Germinal center (tissue), 1 donor: ENCODE results near the gene DAPK2.
"Not testable (repeated sequence)": the region's sequence is repeated elsewhere in the genome, so short reads cannot be mapped to it uniquely, and the experiment has no call there.

Experiments
- DNase-seq: peaks from one replicate; pipeline ENCODE4 v3.0.0; 2012; ENCODE audit warnings: mixed read lengths, low spot score

The DAPK2 gene

DNA sequence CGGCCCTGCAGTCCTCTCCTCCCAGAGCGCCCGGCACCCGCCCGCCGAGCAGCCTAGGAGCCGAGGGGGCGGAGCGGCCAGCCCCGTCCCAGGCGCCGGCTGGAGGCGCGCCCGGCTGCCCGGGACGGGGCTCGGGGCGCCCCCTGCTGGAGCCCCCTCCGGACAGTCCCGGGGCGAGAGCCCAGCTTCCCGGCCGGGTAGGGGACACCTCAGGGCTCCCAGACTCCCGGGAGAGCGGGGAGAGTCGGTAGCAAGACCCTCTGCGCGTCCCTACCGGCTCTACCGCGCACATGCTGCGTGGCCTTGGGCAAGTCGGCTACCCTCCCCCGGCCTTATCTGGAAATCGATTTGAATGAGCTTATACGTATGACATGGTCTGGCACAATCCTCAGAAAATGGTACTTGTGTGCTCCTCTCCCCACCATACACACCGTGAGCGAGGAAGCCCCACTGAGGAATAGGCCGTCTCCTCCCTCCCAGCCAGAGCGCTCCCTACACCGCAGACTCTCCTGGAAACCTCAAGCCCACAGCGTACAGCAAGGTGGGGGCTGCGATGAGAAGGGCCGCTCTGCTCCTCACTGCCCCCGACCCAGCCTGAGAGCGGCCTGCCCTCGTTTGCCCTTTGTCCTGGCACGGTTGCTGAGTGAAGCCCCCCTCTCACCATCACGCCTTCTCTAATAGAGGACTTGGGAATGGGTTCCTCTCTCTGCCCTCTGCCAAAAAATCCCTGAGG is at the start of gene DAPK2:
Gene DAPK2 (minus strand): TSS at position 65 of the 733 bp plus-strand sequence. CDS start 6,224 bp downstream, outside the sequence.
- DNase-seq, result peak; percentile 88

DNA sequence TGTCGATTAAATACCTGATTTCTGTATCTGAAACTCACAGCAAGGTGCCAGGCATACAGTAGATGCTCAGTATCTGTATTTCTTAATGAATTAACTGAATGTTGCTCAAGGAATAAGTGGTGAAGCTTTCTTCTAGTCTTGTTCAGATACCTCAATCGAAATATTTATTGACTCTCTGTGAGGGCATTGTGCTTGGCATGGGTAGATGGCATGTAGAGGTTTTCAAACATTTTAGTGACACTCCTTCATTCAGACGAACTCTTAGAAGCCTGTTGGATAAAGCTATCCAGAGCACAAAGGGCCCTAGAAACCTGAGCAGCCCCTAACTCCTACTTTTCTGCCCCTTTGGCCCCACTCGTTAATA is 49.1 kb upstream of the DAPK2 start:
- DNase-seq, result no peak

DNA sequence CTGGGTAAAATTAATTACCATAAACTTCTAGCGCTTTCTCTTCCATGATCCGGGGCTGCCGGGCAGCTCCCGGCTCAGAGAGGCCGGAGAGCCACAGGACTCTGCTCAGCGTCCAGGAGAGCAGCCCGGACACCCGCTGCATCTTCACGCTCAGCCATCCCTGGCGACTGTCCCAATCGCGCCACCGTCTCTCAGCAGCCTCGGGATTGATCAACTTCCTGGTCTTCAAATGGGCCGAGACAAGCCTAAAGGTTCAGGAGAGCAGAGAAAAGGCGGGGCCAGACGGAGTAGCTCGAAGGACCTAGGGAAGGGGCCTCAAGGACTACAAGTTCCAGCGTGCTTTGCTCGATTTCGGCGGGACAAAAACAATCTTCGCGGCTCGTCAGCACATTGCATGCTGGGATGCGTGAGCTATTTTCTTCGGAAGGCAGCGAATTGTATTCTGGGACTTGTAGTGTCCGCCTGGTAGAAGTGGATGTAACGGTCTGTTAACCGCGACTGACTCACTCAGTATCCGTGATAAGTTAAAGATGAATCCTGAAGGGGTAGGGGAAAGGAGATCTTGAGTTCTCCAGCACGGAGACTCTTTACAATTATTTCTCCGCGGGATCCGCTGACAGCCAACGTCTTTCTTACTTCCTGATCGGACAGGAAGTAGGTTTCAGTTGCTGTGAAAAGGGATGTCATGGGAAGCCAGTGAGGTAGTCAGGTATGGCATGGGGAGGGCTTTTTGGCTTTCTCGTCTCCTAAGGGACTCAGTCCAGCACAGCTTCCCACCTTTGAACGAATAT is 47.5 kb upstream of the DAPK2 start, which contains the start of gene CIAO2A:
Gene CIAO2A (minus strand): TSS at position 212 of the 791 bp plus-strand sequence. CDS start 70 bp downstream, at position 142.
- peak; percentile 88 for DNase-seq

DNA sequence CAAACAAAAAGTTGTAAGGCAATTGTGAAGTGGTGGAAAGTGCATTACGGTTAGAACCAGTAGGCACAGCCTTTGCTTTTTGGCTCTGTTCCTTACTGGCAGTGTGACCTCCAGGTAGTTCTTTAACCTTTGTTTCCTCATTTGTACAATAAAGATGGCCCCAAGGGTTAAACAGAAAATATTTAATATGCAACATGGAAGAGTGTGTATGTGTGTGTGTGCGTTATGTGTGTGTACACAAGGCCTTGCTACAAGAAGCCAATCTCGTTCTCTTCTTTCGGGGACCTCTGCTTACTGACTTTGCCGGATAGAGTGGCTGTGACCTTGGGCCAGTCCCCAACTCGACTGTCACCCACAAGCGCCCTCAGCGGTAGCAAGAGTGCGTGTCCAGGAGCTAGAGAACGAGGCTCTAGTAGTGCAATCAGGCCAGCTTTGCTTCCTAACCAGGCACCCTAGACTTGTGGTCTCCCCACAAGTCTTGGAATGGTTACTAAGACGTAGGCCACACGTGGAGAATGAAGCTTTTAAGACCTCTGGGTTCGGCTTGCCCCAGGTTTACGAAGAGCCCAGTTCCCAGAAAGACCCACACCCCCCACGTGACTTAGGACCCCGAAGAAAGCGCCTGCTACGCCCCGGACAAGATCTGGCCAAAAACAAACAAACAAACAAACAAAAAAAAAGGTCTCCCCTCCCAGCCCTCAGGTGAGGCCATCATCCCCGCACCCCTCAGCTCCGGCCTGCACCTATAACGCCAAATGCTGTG is 46.8 kb upstream of the DAPK2 start:
- peak; percentile 45 for DNase-seq

DNA sequence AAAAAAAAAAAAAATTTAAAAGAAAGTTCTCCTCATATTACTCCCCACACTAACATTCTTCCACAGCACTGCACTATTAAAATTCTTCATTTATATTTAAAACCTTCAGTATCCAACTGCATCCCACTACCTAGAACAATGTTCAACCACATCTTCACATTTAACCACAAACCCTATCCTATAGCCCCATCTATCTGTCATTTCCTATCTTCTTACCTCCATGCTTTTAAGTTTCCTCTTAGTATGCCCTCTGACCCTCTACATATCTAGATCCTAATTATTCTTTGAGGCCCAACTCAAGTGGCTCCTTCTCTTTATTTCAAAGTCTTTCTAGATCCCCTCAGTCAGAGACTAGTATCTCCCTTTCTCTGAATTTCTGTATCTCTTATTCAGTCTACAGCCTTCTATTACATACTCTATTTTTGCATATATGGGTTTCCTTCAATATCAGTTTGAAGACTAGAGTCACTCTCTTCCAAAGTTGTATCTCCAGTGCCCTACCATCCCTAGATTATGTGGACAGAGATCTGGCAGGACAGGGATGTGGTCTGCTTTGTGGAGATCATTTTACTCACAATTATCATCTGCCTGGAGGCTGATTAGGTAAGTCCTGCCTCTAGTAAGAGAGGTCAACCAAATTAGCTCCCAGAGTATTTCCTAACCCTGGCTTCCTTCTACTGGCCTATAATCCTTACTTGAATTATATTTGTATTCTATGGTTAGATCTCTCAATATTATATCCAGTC is 46.0 kb upstream of the DAPK2 start:
- DNase-seq, result no peak

DNA sequence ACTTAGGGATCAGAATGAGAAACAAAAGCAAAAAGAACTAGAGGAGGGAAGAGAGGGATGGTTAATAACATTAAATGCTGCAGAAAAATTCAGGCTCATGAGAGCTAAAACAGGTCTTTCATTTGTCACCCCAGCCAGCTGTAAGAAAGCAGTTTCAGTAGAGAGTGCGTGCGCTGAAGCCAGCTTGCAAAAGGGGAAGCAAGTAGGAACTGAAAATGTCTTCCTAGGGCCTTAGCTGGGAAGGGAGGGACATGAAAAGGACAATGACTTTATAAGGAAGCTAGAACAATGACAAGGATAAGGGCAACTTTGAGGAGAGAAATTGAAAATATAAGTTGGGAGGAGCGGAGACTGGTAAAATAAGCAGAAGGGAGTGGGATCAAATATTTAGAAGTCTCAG is 44.2 kb upstream of the DAPK2 start:
- DNase-seq, result peak; percentile 25

DNA sequence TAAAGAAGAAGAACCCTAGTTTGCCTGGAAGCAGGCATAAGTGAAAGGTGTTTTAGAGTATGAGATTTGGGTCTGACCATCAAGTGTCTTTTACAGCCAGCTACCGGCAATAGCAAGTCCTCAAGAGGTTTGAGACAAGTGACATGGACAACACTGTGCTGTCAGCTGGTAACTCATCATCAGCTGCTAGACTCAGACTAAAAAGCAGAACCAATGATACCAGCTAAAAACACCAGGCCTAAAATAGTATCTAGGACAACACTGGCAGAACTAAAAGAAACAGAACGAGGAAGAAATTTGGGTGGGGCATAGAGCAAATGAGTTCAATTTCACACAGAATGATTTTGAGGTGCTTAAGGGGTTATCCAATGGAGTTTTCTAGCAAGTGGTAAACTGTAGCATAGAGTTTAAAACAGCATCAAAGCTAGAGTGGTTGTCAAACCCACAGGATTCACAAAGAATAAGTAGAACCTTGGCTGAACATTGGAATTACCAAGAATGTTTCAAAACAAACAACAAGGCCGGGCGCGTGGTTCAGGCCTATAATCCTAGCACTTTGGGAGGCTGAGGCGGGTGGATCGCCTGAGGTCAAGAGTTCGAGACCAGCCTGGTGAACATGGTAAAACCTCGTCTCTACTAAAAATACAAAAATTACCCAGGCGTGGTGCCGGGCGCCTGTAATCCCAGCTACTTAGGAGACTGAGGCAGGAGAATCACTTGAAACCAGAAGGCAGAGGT is 43.4 kb upstream of the DAPK2 start:
- DNase-seq, result peak; percentile 83

DNA sequence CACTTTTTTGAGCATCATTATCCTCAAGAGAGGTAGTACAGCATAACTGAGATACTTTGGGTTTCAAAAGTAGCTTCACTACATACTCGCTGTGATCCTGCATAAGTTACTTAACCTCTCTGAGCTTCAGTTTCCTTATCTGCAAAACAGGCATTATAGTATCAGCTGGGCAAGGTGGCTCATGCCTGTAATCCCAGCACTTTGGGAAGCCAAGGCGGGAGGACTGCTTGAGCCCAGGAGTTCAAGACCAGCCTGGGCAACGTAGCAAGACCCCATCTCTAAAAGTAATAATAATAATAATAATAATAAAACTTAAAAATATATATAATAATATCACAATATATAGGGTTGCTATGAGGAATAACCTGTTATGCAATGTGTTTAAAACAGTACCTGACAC is 36.5 kb upstream of the DAPK2 start:
- DNase-seq, result no peak

DNA sequence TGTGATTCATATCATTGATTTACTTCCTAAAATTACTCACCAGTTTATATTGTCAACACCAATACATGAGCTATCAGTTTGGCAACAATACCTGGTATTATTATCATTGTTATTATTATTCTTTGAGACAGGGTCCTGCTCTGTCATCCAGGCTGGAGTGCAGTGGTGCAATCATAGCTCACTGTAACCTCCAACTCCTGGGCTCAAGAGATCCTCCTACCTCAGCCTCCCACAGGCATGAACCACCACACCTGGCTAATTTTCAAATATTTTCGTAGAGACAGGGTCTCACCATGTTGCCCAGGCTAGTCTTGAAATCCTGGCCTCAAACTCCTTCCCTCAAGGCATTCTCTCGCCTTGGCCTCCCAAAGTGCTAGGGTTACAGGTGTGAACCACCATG is 27.2 kb upstream of the DAPK2 start:
- DNase-seq, result not testable (repeated sequence)

DNA sequence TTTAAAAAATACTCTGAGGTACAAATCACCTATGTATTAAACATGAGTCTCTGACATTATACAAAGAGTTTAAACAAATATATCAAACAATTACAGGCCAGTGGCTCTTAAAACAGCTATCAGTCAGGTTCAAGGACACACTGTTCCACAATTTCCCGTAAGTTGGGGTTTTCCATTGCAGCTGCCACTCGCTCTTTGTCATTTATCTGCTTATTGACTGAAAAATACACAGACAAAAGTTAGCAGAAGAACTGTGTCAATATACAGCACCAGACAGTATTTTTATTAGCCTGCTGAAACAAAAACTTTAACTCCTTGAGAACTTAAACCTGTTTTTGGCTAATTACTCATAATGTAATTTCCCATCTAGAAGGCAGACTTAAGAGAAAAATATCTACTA is 26.5 kb upstream of the DAPK2 start:
- DNase-seq, result no peak

DNA sequence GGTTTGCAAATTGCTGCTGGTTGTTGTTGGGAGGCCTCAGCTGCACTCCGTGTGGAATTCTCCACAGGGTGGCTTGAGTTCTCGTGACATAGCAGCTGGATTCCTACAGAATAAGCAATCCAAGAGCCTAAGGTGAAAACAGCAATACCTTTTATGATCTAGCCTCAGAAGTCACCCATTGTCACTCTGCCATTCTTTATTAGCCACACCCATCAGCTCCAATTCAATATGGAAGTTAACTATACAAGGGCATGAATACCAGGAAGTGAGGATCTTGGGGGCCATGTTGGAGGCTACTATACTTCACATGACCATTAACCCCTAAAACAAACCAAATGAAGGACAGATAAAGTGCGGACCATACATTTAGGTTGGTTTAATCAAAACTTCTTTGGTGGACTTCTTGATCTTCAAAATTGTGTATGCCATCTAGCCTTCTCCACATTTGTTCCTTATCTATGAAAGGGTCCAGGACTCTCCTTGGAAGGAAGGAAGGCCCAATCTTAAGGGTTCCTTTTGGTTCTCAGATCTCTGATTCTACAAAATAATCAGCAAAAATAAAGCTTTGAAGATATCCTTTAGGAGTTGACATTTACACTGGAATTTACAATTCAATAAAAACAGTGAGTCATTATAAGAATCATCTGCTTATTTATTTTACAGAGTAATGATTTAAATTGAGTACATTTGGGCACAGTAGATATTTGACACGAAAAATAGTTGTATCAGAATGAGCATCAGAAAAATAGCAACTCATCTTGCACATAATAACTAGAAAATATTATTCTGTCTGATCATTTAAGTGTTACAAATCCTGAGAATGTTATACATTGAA is 25.9 kb upstream of the DAPK2 start:
- DNase-seq, result no peak

DNA sequence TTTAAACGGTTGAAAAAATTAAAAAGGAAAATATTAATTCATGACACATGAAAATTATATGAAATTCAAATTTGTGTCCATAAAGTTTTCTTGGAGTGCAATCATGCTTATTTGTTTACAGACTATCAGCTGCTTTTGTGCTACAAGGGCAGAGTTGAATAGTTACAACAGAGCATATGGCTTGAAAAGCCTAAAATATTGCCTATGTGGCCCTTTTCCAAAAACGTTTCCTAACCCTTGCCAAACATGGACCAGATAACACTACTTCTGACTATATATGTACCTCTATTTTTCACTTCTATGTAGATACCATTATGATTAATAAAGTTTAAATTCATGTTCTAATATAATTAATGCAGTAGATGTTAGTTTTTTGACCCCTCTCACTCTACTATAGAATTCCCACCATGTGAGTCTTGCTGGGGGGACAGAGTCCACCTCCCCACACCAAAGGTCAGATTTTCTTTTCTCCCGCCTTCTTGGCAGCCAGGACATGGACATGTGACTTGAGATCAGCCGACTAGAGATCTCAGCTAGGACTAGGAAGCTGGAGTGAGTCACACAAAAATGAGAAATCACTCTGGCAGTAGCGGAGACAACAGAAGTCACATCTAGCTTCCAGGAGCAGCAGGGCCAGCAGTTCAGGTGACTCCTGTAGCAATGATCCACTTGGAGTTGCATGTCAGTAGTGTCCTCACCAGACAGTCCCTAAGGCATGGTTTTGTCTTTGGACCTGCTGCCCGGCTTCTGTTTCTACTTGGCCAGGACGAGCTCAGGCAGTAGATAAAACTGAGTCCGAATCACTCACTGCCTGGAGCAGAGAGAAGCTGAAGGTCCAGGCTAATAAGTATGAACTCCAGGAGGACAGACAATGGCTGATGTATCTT is 24.9 kb upstream of the DAPK2 start:
- no peak for DNase-seq

DNA sequence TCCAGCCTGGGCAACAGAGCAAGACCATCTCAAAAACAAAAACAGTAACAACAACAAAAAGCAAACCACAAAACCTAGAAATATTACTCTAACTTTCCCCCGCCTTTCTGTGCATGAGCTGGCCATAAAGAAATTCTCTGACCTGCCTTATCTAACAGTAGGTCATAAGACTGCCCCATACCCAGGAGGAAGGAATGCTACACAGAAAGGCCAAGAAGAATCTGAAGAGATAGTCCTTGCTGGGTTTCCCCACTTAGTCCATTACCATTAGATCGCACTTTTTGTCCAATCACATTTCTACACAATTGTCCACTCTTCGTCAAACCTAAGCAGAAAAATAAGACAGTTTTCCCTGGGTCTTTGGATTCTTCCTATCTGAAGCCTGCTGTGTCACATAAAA is 23.8 kb upstream of the DAPK2 start:
- no peak for DNase-seq

DNA sequence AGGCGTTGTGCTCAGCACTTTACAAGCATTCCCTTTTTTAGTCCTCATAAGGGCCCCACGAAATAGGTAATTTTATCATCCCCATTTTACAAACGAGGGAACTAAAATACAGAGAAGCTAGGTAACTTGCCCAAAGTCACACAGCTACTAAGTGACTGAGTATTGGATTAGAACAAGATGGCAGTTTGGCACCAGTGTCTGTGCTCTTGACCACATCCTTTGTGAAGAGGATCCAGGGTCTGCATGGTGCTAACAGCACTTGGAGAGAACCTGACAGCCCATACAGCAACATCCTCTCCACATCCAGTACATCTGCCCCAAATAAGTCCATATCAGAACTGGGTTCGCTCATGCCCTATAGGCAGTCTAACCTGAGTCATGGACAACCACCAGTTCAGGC is 21.8 kb upstream of the DAPK2 start:
- DNase-seq, result no peak

DNA sequence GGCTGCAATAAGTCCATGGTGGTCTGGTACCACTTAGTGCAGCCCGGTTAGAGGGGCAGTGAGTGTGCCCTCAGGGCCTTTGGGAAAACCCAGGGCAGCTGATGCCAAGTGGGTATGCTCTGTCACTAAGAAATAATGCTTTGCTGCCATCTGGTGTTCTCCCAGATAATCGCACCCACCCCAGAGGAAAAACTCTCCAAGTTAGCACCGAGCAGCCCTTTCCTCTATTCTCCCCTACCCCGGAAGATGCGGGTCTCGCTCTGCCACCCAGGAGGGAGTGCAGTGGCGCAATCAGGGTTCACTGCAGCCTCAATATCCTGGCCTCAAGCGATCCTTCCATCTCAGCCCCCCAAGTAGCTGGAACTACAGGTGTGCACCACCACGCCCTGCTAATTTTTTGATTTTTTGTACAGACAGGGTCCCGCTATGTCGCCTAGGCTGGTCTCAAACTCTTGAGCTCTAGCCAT is 21.3 kb upstream of the DAPK2 start:
- peak; percentile 78 for DNase-seq

DNA sequence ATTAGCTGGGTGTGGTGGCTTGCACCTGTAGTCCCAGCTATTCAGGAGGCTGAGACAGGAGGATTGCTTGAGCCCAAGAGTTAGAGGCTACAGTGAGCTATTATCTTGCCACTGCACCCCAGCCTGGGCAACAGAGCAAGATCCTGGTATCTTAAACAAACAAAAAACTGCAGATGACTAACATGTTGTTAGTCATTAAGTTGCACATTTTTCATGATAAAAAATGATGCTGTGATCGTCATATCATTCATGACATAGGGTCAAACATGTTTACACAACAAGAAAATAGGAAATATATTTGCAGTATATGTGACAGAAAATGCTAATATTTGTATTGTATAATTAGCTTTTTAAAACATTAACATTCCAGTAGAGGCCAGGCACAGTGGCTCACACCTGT is 20.2 kb upstream of the DAPK2 start:
- no peak for DNase-seq

DNA sequence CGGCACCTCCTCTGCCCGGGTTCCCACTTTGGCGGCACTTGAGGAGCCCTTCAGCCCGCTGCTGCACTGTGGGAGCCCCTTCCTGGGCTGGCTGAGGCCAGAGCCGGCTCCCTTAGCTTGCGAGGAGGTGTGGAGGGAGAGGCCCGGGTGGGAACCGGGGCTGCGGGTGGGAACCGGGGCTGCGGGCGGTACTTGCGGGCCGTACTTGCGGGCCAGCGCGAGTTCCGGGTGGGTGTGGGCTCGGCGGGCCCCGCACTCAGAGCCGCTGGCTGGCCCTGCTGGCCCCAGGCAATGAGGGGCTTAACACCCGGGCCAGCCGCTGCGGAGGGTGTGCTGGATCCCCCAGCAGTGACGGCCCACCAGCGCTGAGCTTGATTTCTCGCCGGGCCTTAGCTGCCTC is 14.4 kb upstream of the DAPK2 start:
- DNase-seq, result no peak

DNA sequence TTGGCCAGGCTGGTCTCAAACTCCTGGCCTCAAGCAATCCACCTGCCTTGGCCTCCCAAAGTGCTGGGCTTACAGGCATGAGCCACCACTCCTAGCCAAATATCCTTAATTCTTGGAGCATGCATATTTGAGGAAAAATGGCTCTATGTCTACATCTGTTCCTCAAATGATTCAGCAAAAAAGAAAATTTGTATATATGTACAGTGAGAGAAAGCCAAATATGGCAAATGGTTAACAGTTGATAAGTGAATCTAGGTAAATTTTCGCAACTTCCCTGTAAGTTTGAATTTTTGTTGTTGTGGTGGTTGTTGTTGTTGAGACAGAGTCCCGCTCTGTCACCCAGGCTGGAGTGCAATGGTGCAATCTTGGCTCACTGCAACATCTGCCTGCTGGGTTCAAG is 12.8 kb upstream of the DAPK2 start:
- not testable (repeated sequence) for DNase-seq

DNA sequence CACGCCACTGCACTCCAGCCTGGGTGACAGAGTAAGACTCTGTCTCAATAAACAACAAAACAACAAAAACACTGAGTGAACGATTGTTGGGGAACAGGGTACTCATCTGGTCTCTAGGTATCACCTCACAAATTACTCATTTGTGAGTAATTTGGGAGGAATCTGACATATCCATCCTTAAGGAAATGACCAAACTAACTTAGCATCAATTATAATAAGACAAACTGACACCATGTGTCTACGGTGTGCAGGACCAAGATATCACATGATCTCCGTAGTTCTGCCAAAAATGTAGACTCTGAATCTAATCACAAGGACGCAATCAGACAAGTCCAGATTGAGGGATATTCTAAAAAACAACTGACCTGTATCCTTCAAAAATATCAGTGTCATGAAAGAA is 12.0 kb upstream of the DAPK2 start:
- DNase-seq, result no peak
